ENCODE data around the gene NXNL1. TPM values are rescaled to one million over a fixed set of nuclear protein-coding genes. Genes with fewer than 3 reads are reported as not detected.

The NXNL1 gene
- total and polyA plus RNA-seq, 9 of the 15 experiments (the other 6 are each of a cell fraction or from before 2014, with no cell fraction given) = not detected

GRCh38 chr19:17470068-17470841 is 9.5 kb upstream of the NXNL1 start, which contains the start of gene SLC27A1 (continued):
- TF ChIP-seq PREB (CRISPR knock-in tag; IDR thresholded peaks at IDR 0.05) = no peak
- TF ChIP-seq SMARCB1 (IDR thresholded peaks at IDR 0.05; ENCODE audit: insufficient read length, low read depth) = no peak
- TF ChIP-seq ARID3A (IDR thresholded peaks at IDR 0.05; ENCODE audit: borderline replicate concordance, low read depth, low read length) = no peak
- no peak for TF ChIP-seq PATZ1 (CRISPR knock-in tag; IDR thresholded peaks at IDR 0.05; ENCODE audit: borderline replicate concordance)
- no peak for TF ChIP-seq SRSF9 (IDR thresholded peaks at IDR 0.05; ENCODE audit: borderline replicate concordance, low read depth, low read length)
- TF ChIP-seq PTRF (tag; IDR thresholded peaks at IDR 0.05) = no peak
- no peak for TF ChIP-seq RBM34 (IDR thresholded peaks at IDR 0.05; ENCODE audit: borderline replicate concordance, insufficient read depth, low read length)
- TF ChIP-seq MTF1 (CRISPR knock-in tag; IDR thresholded peaks at IDR 0.05; ENCODE audit: borderline replicate concordance) = no peak
- no peak for TF ChIP-seq CLOCK (CRISPR knock-in tag; IDR thresholded peaks at IDR 0.05; ENCODE audit: borderline replicate concordance)
- no peak for TF ChIP-seq ZNF395 (CRISPR knock-in tag; IDR thresholded peaks at IDR 0.05)
- no peak for TF ChIP-seq BACH1 (tag; IDR thresholded peaks at IDR 0.05)
- TF ChIP-seq TRIM25 (IDR thresholded peaks at IDR 0.05; ENCODE audit: borderline replicate concordance) = no peak
- no peak for TF ChIP-seq STAG1 (CRISPR knock-in tag; IDR thresholded peaks at IDR 0.05; ENCODE audit: borderline replicate concordance)
- TF ChIP-seq ZNF75A (CRISPR knock-in tag; IDR thresholded peaks at IDR 0.05) = no peak
- peak; percentile 92 for TF ChIP-seq HNRNPLL (IDR thresholded peaks at IDR 0.05; ENCODE audit: low read depth, low read length, poor library complexity, severe bottlenecking)
